SH-SY5Y (cell line): Measurements from ENCODE around the gene OGFR.

Experiments
- GATA2 ChIP-seq: IDR thresholded peaks from 2 replicates; pipeline ENCODE4 v1.6.1; 2011; ENCODE audit warnings: mild to moderate bottlenecking, low read depth, low read length
- GATA3 ChIP-seq: IDR thresholded peaks from 2 replicates; pipeline ENCODE4 v1.6.1; 2011; ENCODE audit warnings: low read depth, mild to moderate bottlenecking, low read length, moderate library complexity

DNA sequence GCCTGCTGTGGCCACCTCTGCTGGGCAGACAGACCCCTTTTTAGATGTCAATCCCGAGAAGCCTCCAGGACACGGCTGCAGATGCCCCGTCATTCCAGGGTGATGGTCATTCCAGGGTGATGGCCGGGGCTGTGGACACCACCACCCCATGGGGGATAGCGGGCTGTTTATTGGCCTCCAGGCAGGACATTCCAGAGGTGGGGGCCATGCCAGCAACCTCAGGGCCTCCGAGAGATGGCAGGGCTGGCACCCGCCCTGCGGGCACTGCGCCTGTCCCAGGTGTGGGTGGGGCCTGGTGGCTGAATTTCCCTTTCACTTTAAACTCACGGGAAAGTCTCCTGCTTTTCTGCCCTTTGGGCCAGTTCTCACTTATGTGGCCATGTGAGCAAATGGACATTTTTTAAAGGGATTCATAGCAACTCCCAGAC, 26.7 kb downstream of the OGFR start:
- no peak for TF ChIP-seq GATA2
- no peak for TF ChIP-seq GATA3
